ENCODE data around the gene PLAAT2.
"Not testable (repeated sequence)": the region's sequence is repeated elsewhere in the genome, so short reads cannot be mapped to it uniquely, and the experiment has no call there.

Gene PLAAT2

DNA sequence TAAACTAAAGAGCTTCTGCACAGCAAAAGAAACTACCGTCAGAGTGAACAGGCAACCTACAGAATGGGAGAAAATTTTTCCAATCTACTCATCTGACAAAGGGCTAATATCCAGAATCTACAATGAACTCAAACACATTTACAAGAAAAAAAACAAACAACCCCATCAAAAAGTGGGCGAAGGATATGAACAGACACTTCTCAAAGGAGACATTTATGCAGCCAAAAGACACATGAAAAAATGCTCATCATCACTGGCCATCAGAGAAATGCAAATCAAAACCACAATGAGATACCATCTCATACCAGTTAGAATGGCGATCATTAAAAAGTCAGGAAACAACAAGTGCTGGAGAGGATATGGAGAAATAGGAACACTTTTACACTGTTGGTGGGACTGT is 15.7 kb upstream of the PLAAT2 start:
- not testable (repeated sequence) for DNase-seq (ENCODE audit: low read depth)

DNA sequence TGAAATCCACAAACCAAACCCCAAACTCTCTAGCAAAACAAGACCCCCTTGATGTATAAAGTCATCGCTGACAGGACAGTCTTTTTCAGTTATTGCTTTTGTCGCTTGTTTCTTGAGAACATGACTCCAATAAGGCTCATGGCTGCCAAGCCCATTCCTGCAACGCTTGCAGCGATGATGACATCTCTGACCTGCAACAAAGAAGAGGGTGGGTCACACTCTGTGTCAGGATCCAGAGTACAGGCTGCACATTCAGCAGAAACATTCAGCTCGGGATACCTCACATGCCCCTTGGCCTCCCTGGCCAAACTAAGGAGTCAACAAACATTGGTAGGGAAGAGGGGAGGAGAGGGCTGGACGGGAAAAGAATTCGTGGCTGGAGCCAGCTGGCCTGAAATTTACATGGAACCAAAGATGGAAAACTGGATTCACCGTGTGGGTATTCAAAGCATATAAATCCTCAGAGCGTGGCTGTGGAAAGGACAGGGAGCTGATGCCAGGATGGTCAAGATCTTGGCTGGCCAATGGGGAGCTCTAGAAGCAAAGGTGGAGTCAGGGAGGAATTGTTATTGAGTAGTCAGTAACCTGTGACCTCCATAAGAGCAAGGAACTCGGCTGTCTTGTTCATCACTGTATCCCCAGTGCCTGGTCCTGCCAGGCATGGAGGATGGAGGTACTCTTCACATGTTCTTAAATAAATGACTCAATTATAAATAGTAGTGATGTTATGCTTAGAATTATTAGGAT is 11.8 kb upstream of the PLAAT2 start:
- DNase-seq (ENCODE audit: low read depth) = no peak

DNA sequence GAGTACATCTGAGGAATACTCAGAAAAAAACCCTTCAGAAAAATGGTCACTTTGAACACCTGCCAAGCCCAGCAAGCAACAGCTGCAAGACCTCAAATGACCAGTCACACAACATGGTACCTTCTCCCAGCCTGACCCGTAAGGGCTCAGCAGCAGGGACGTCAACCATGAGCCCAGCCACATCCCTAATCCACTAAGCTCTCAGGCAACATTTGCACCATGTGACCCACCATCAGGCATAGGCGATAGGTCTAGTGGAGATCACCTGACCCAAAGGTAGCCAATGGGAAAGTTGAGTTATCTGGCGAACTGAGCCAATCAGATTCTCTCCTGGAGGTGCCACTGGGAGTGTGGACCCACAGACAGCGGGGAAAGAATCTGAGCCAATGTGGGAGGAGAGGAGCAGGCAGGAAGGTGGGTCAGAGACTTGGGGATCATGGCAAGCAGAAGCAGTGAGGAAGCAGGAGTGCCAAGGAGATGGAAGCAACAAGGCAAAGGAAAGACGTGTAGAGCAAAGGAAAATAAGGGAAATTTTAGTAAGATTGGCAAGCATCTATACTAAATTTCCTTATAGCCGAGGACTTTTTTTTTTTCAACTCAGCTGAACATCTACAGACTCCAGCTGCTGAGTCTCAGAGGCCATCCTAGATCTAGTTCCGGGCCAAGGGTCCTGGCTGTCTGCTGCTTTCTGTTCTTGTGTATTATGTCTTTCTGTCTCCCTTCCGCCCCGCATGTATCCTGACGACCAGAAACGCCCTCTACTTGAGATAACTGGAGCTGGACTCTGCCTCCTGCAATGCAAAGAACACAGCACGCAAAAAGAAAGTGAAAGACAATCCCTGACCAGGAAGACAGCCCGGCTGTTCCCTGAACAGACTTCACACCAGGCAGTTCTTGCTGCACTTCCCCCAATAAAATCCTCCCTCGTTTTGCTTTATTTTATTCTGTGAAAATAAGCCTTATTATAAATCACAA is 11.0 kb upstream of the PLAAT2 start:
- DNase-seq (ENCODE audit: low read depth) = no peak

DNA sequence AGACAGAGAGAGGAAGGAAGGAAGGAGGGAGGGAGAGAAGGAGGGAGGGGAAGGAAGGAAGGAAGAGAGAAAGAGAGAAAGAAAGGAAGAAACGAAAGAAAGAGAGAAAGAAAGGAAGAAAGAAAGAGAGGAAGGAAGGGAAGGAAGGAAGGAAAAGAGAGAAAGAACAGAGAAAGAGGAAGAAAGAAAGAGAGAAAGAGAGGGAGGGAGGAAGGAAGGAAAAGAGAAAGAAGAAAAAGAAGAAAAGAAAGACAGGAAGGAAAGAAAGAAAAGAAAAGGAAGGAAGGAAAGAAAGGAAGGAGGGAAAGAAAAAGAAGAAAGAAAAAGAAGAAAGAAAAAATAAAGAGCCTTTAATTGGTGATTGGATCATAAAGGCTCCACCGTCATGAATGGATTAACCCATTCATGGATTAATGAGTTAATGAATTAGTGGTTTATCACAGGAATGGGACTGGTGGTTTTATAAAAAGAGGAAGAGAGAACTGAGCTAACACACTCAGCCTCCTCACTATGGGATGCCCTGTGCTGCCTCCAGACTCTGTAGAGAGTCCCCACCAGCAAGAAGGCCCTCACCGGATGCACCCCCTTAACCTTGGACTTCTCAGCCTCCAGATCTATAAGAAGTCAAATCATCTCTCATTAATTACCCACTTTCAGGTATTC is 9.0 kb upstream of the PLAAT2 start:
- DNase-seq (ENCODE audit: low read depth) = no peak

DNA sequence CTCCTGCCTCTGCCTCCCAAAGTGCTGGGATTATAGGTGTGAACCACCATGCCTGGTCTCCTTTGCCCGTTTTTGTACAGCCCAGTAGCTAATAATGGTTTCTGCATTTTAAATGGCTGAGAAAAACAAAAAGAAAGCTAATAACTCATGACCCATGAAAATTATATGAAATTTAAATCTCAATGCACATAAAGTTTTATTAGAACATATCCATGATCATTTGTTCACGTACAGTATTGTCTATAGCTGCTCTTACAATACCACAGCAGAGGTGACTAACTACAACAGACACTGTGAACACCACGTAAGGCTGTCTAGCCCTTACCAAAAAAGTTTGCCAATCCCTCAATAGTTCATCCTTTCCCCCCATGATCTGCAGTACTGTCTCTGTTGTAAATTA is 6.4 kb upstream of the PLAAT2 start:
- DNase-seq (ENCODE audit: low read depth) = no peak

DNA sequence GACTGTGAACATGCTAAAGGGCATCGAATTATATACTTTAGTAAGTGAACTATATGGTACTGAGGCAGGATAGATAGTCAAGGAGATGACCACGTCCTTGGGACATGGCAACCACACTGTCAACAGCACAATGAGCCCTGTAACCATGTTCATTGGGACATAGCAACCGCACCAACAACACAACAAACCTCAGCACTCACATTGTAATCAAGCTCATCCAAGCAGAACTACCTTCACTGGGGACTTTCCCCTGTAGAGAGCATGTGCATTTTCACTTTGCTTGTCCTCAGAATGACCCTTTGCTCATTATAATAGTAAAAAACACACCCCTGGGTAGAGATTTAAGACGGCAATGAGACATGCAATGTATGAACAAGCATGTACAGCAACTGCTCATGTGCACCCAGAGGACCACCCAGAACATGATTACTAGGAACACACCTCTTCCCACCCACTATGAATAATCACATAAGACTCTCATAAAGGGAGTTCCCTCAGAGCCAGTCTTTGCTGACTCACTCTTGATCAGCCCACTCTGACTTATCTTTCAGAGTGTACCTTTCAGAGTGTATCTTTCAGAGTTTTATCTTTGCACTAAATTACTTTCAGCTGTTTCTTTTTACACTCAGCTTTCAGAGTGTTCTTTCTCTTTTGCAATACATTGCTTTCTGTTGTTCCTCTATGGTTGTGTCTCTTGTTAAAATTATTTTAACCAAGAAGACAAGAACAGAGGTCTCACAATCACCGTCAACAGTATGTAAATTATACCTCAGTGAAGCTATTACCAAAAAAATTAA is 4.1 kb upstream of the PLAAT2 start:
- peak; percentile 76 for DNase-seq (ENCODE audit: low read depth)

DNA sequence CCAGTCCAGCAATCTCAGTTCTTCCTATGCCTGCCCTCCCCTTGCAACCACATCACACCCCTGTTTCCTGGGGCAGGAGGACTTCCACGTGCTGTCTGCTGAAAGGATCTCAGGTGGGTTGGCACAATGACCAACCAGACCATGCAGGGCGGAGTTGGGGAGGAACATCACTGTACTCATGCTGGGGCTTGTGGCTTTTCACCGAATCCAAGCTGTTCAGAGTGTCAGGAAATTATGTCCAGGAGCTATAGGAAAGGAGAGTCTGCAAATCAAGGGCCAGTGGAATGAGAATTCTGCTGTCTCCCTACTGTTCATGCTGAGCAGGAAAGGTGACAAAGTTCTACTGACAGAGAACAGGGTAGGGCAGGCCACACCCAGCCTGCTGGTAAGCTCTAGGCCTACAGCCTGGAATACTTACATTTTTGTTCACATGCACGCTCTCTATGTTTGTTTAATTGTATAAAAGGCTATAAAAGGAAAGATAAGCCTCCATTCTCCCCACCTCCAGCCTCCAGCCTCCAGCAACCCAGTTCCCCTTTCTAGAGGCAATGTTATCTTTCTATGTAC is 1.7 kb upstream of the PLAAT2 start:
- DNase-seq (ENCODE audit: low read depth) = peak; percentile 19

DNA sequence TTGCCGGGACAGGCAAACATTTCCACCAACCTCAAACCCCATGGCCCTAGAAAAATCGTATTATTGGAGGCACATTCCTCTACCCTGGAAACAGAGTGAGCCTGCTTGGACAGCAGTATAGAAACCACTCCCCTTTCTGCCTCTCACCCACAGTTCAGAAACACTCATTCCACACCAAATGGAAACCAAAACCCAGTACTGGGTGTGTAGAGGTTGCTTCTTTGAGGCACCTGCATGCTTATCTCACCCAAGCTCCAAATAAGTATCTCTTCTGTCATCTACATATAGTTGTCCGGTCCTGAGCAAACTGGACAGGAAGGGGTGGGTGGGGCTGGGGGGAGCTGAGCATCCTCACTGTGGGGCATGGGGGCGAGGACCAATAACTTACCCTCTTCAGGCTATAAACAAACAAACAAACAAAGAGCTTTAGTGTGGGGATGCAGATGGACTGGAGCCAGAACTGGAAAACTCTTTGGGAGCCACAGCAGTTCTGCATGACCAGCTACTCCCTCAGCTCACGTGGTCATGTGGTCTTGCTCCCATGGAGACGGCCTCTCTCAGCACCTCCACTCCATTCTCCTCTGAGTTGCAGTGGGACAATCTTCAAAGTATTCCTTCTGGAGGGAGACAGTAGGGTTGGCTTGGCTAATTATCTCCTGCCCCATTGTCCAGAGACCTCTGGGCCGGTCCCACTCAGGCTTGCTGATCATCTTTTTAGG is 1.0 kb upstream of the PLAAT2 start:
- no peak for DNase-seq (ENCODE audit: low read depth)

DNA sequence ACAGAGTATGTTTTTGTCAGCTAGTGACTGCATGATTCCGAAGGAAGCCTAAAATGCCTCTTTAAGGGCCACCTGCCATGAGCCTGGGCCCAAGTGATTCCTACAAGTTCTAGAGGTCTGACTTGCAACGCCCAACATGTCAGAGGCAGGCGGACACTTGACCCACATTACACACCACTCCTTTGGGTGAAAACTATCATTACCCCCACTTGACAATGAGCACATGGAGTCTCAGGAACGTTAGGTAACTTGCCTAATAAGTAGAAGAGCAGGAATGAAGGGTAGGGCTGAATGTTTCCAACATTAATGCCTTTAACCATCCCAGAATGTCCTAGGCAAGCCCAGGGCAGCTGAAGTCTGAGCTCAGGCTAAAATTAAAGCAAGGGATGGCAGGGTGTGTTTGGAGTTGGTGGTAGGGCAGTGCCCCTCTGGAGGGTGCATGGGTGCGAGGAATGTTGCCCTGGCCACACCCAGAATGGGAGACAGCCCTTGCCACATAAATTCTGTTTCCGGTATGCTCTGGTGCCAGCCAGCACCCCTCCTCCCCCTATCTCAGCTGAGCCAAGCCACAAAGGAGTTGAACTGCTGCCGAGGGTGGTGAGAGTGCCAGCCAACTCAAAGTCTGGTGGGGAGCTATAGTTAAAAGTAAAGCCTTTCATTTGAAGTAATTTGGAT is 2.5 kb downstream of the PLAAT2 start:
- DNase-seq (ENCODE audit: low read depth) = peak; percentile 51

DNA sequence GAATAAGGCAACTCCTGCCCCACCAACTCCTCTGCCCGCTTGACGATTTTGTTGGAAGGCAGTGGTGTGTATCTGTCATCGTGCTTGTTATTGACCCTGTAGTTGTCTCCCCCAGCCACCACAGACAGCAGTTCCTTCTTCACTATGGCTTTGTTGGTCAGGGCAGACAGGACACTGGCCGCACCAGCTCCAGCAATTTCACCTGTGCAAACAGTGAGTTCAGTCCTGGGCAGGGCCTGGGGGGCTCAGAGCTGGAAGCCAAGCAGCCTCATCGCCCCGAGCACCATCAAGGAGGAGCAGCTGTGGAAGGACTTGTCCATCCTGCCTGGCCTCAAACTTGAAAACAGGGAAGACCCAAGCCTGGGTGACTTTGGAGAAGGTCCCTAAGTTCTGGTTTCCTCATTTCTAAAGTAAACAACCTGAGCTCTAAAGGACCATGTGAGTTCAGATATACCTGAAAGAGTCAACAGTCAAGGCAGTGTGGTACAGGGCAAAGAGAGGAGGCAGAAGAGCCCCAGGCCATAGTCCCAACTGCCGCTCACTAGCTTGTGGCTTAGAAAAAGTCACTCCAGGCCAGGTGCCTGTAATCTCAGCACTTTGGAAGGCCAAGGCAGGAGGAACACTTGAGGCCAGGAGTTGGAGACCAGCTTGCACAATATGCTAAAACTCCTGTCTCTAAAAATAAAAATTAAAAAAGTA is 4.6 kb downstream of the PLAAT2 start:
- no peak for DNase-seq (ENCODE audit: low read depth)

DNA sequence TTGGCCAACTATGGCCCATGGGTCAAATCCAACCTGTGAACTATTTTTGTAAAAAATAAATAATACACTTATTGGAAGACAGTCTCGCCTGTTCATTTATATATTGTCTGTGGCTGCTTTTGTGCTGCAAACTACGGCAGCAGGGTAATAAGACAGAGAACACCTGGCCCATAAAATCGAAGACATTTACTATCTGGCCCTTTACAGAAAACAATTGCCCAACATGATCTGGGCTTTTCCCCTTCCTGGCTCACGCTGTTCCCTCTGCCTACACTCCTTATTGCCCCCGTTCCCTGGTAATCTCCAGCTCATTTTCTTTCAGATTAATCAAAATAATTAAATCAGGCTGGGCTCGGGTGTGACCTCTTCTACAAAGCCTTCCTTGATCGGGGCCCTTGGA is 5.6 kb downstream of the PLAAT2 start:
- no peak for DNase-seq (ENCODE audit: low read depth)

DNA sequence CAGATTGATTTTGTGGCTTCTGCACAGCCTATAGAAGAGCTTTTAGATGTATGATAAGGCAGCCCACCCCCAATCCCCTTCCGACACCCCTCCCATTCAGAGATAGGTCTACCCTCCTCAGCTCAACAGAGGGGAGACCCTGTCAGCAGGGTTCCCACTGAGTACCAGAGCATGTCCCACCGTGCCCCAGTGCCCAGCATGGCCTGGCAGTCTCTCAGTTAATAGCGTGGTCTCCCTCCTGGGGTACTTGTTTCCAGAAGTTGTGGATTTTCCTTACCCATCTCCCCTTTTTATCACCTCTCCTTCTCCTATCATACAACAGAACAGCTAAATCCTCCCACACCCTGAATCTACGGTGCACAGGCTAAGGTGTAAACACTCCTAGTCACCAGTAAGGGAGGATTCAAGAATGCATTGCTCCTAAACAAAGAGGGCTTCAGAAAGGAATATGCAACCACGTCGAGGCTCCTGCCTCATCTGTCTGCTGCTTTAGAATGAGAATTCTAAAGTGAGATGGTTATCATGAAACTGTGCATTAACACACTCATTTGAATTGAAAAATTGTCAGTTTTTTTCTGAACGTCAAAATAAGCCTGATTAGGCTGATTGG is 6.7 kb downstream of the PLAAT2 start:
- DNase-seq (ENCODE audit: low read depth) = no peak

DNA sequence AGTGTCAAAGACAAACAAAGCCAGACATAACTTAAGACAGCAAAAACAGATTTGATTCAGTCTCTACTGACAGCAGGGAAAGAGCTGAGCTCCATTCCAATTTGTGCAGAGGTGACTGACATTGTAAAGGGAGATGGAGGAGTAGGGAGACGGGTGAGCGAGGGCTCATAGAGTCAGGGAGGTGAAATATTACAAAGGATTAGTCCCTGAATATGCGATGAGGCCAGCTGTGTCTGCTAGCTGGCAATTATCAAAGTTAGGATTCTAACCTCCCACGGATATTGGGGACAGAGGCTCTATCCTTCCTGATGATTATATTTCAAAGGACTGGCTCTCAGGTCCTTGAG is 8.3 kb downstream of the PLAAT2 start:
- no peak for DNase-seq (ENCODE audit: low read depth)

DNA sequence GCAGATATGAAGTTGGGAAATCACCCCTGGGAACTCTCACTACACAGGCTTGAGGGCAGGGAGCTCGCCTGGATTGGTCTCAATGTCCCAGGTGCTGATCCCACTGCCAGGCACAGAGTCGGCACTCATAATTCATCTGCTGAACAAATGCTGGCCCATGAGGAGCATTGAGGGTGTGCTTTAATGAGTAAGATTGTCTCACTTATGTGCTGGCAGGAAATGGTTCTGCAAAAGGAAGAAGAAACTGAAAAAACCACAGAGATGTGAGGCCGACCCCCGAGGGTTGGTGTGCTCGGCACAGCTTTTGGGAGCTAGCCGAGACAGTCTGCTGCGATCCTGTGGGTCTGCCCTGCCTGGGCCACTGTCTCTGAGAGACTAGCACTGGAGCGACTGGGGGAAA is 9.4 kb downstream of the PLAAT2 start:
- no peak for DNase-seq (ENCODE audit: low read depth)

DNA sequence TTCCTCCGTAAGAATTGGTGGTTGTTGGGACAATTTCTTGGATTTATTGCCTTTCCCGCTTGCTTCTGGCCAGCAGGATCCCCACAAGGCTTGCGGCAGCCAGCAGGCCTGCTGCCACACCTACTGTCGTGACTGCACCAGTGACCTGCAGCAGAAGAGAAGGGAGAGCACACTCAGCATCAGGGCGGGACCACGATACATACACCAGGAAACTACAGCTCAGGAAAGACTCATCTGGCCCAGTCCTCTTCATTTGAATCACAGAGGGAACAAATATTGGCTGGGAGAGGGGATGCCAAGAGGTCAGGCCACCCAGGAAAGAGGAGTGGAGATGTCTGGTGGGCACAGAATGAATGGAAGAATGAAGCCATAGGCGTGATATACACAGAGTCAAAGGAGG is 10.3 kb downstream of the PLAAT2 start:
- no peak for DNase-seq (ENCODE audit: low read depth)

DNA sequence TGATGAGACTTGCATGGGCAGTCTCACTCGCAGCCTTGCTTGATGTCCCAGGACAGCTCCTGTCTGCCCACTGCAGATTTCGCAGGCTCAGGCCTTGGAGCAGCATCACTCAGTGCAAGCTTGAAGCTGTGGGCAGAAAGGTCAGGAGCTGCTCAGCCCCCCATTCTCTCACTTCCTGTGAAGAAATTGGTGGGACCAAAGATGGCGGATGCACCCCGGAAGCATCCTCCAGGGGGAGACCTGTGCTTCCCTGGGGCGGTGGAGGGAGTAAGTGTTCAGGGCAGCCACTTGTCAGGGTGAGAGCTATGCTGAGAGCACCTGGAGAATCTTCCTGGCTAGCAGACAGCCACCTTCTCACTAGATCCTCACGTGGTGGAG is 11.3 kb downstream of the PLAAT2 start:
- no peak for DNase-seq (ENCODE audit: low read depth)

DNA sequence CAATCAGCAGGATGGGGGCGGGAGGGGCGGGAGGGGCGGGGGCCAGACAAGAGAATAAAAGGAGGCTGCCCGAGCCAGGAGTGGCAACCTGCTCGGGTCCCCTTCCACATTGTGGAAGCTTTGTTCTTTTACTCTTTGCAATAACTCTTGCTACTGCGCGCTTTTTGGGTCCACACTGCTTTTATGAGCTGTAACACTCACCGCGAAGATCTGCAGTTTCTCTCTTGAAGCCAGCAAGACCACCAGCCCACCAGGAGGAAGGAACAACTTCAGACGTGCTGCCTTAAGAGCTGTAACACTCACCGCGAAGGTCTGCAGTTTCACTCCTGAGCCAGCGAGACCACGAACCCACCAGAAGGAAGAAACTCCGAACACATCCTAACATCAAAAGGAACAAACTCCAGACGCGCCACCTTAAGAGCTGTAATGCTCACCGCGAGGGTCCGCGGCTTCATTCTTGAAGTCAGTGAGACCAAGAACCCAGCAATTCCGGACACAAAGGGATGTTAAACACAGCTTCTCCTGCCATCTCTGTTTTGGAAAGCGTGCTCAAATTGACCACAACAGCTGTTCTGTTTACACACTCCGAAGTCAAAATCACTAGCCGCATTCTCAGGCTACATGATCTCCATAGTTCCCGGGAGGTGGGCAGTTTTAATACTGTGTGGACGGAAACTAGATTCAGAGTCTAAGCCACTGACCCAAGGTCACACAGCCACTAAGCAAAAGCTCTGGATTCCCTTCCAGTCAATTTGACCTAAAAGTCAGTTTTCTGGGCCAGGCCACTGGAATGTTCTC is 11.9 kb downstream of the PLAAT2 start:
- no peak for DNase-seq (ENCODE audit: low read depth)

DNA sequence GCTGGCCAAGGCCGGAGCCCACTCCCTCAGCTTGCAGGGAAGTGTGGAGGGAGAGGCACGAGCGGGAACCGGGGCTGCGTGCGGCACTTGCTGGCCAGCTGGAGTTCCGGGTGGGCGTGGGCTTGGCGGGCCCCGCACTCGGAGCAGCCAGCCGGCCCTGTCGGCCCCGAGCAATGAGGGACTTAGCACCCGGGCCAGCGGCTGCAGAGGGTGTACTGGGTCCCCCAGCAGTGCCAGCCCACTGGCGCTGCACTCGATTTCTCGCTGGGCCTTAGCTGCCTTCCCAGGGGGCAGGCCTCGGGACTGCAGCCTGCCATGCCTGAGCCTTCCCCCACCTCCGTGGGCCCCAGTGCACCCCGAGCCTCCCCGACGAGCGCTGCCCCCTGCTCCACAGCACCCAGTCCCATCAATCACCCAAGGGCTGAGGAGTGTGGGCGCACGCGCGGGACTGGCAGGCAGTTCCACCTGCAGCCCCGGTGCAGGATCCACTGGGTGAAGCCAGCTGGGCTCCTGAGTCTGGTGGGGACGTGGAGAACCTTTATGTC is 13.0 kb downstream of the PLAAT2 start:
- not testable (repeated sequence) for DNase-seq (ENCODE audit: low read depth)

Measured in HS-27A (cell line).